OCI-LY1 (cell line): ENCODE data around the gene SHROOM3.

ENCODE experiments used
- CTCF ChIP-seq: fragments of 200-600 bp; sonication (generic), shearing (Covaris generic); IDR thresholded peaks from 2 replicates; pipeline ENCODE4 v1.5.1; 2017; ENCODE audit warnings: mild to moderate bottlenecking, antibody characterized with exemption, low read length, moderate library complexity, mixed read lengths
- EZH2 ChIP-seq: fragments of 200-600 bp; sonication (generic), shearing (Covaris generic); IDR thresholded peaks from 2 replicates; pipeline ENCODE4 v1.8.0; 2017; ENCODE audit warnings: borderline replicate concordance, mixed run types, mild to moderate bottlenecking, antibody characterized with exemption, low read length, moderate library complexity, mixed read lengths

GRCh38 chr4:76663824-76664223 lies 228.8 kb downstream of the SHROOM3 start:
- TF ChIP-seq CTCF = no peak
- TF ChIP-seq EZH2 = no peak
